Measurements from ENCODE around the gene P4HA1.
"Not testable (repeated sequence)": the region's sequence is repeated elsewhere in the genome, so short reads cannot be mapped to it uniquely, and the experiment has no call there.

P4HA1 gene

DNA sequence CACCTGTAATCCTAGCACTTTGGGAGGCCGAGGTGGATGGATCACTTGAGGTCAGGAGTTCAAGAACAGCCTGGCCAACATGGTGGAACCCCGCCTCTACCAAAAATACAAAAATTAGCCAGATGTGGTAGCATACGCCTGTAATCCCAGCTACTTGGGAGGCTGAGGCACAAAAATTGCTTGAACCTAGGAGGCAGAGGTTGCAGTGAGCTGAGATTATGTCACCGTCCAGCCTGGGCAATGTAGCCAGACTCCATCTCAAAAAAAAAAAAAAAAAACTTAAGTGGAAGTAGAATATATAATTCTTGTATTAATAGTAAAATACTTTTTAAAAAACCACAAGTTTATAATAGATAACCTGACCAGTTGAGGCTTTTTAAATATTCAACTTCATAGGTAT is 112.0 kb downstream of the P4HA1 start:
- in situ Hi-C loops (cut with MboI; ENCODE audit: low sequenced_read_pairs) = not testable (repeated sequence)

DNA sequence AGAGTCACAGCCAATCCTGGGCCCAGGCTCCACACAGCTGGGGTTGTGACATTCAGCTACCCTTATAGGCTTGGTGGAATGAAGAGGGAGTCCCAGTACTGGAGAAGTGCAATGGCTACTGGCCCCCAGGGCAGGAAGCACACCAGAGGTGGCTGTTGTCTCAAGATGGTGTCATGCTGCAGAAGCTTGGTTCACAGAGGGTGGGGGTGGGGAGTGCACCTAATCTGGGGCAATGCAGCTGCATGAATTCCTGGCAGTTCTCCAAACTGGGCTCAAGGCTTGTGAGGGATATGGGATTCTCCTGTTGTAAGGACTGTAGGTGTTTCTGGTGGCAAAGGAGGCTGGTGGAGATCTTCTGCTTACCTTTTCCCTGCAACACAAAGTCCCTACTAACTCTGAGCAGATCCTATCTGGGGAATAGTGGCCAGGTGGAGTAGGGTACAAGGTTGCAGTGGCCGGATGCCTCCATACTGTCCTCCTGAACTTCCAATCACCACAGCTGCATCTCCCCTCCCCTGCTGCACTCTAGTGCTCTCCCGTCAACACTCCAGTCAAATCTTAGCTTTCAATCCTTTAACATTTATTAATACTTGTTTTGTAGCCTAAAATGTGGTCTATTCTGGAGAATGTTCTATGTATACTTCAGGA is 114.7 kb downstream of the P4HA1 start:
- in situ Hi-C loops (cut with MboI; ENCODE audit: low sequenced_read_pairs) = no loop called here

GRCh38 chr10:72981028-72981881 is 115.4 kb downstream of the P4HA1 start:
- in situ Hi-C loops (cut with MboI; ENCODE audit: low sequenced_read_pairs) = no loop called here

DNA sequence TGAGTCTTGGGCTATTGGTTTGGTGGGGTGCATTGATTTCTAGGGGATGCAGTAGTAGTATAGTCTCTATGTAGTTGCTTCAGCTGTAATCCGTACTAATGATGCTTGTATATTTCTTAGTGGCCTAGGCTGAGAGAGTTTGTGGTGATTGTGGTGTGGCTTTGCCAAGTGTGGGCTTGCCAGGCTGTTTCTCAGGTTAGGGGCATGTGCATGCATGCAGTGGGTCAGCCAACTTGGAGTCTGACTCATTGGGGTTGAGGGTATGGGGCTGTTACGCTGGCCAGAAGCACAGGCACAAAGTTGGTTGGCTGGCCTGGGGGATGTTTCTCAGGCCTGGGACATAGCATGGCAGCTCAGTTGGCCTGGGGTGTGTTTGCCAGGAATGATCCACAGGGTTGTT is 116.3 kb downstream of the P4HA1 start:
- in situ Hi-C loops (cut with MboI; ENCODE audit: low sequenced_read_pairs) = no loop called here

- in situ Hi-C loops (cut with MboI; ENCODE audit: low sequenced_read_pairs) = no loop called here
These were observed 117.0 kb downstream of the P4HA1 start for GRCh38 chr10:72979709-72980108.

DNA sequence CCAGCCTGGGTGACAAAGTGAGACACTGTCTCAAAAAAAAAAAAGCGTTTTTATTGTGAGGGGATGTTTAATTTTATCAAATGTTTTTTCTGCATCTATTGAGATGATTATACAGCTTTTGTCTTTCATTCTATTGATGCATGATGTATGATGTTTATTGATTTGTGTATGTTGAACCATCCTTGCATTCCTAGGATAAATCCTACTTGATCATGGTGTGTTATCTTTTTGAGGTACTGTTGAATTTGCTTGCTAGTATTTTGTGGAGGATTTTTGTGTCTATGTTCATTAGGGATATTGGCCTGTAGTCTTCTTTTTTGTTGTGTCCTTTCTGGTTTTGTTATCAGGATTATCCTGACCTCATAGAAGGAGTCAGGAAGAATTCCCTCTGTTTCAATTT is 119.8 kb downstream of the P4HA1 start:
- in situ Hi-C loops (cut with MboI; ENCODE audit: low sequenced_read_pairs) = no loop called here
